ENCODE measurements around the gene RBBP8NL.

- TF ChIP-seq EZH2 (IDR thresholded peaks at IDR 0.05; ENCODE audit: borderline replicate concordance, low read depth, low read length, poor library complexity, severe bottlenecking) (no peak), CTCF (conservative IDR thresholded peaks at IDR 0.05; ENCODE audit: low read depth, low read length) (no peak)
These were observed 11.8 kb downstream of the RBBP8NL start for GRCh38 chr20:62415354-62416111.
